Testis (tissue), 2 donors: ENCODE measurements around the gene FUT8.

Experiments
- POLR2A ChIP-seq: fragments of 450-650 bp; IDR thresholded peaks from one replicate; pipeline ENCODE4 v1.6.1; 2017; ENCODE audit warnings: antibody characterized with exemption, mild to moderate bottlenecking, moderate library complexity
- TF ChIP-seq, protein P1 (sequence below), 3 experiments: fragments of 450-650 bp in 2 of 3; fragments of 200-600 bp in 1 of 3; sonication (generic) in 1 of 3; IDR thresholded peaks; one replicate each; pipeline ENCODE4 v1.5.1; 2016 to 2019; ENCODE audit warnings: antibody characterized with exemption in 3 of 3, mild to moderate bottlenecking in 2 of 3, moderate library complexity in 1 of 3

DNA sequence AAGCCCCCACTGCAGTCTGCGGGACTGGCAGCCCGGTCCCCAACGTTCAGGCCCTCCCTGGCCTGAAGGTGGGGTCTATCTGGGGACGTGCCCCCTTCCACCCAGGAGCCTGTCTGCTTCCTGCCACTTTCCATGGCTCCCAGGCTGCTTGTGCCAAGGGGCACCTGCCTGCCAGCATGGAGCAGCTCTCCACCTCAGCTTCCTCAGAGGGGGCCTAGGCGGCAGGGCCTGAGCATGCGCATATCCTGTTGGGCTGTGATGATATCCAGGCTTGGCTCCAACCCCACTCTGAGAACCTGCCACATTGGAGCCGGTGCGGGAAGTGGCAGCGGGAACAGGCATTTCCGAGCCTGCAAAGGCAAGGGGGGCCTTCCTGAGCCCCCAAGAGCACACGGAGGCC, 57.4 kb downstream of the FUT8 start:
- TF ChIP-seq, protein P1, sequence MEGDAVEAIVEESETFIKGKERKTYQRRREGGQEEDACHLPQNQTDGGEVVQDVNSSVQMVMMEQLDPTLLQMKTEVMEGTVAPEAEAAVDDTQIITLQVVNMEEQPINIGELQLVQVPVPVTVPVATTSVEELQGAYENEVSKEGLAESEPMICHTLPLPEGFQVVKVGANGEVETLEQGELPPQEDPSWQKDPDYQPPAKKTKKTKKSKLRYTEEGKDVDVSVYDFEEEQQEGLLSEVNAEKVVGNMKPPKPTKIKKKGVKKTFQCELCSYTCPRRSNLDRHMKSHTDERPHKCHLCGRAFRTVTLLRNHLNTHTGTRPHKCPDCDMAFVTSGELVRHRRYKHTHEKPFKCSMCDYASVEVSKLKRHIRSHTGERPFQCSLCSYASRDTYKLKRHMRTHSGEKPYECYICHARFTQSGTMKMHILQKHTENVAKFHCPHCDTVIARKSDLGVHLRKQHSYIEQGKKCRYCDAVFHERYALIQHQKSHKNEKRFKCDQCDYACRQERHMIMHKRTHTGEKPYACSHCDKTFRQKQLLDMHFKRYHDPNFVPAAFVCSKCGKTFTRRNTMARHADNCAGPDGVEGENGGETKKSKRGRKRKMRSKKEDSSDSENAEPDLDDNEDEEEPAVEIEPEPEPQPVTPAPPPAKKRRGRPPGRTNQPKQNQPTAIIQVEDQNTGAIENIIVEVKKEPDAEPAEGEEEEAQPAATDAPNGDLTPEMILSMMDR (IDR thresholded peaks at IDR 0.05): no peak
- no peak for TF ChIP-seq POLR2A
